ENCODE measurements around the gene CDH13.

Gene CDH13

DNA sequence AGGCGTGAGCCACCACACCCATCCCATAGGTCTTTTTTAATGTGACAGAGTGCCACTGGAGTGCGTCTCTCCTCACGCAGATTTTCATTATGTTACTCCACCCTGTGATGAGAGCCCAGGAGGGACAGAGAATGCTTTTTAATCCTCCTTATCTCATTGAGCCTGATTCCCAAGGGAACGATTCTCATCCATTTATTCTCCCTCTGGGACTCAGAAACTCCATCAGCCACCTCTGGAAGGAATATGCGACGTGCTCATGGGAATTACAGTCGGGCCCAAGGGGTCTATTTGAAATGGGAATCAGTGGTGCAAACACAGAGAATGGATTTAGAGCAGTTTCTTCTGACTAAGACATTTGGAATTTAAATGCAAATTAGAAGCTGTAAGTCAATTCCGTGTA, 1025.1 kb downstream of the CDH13 start:
- DNase-seq = no peak

DNA sequence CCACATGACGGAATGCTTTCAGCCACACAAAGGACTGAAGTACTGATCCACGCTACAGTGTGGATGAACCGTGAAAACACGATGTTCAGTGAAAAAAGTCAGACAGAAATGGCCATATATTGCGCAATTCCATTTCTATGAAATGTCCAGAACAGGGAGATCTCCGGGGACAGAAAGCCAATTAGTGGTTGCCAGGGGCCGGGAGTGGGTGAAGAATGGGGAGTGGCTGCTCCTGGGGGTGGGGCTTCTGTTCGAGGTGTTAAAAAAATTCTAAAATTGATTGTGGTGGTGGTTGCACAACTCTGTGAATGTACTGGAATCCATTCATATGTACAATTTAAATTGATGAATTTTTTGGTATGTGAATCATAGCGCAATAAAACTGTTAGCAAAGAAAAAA, 1026.2 kb downstream of the CDH13 start:
- no peak for DNase-seq

DNA sequence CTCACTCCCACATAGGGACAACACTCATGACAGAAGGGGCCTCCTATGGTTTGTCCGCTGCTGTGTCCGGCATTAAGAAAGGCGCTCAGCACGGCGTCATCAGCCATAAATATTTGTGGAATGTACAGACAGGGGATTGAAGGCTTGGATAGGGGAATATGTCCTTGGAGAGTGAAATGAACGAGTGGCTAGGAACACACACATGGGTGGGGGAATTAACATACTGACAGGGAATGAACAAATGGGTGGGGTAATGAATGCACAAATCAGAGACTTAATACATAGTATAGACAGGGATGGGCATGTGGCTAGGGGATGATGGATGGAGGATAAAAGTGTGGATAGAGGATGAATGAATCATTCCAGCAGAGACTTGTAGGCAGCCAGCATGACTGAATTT, 1027.0 kb downstream of the CDH13 start:
- DNase-seq = no peak

DNA sequence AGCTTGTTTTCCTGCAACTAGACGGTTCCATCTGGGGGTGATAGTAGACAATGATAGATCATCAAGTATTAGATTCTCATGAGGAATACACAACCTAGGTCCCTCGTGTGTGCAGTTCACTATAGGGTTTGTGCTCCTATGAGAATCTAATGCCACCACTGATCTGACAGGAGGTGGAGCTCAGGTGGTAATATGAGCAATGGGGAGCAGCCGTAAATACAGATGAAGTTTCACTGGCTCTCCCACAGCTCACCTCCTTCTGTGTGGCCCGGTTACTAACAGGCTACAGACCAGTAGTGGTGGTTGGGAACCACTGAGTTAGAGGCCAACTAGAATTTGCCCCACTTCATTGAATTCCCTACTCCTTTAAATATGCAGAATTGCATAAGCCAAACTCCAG, 1033.5 kb downstream of the CDH13 start:
- no peak for DNase-seq

DNA sequence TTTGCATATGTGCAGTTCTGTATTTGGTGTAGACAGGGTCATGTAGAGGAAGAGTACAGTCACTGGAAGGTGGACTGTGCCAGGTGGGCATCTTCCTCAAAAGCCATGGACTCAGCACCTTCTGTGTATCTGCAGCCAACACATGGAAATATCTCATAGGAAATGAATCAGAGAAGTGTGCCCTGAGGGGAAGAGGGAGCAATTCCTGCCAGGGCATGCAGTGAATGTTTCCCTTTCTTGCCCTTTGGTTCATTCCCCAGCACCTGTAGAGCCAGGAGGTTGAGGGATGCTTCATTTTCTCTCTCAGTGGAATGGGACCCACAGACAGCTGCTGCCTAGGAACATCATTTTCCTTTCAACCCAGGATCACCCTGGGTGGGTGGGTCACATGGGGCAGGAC, 1034.9 kb downstream of the CDH13 start:
- DNase-seq = no peak

DNA sequence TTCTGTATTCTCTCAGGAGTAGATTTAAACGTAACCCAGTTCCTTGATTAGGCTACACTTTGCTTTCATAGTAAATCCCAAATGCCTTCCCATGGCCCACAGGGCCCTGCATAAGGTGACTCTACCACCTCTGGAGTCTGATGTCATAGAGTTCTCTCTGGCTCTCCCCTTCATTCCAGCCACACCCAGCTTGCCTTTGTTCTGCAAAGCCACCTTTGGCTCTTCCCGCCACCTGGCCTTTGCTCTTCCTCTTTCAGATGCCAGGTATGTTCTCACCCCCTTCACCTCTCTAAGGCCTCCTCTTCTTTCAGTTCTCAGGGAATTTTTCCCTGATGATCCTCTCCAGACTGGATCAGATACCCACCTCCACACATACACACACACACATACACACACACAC, 1039.7 kb downstream of the CDH13 start:
- no peak for DNase-seq

DNA sequence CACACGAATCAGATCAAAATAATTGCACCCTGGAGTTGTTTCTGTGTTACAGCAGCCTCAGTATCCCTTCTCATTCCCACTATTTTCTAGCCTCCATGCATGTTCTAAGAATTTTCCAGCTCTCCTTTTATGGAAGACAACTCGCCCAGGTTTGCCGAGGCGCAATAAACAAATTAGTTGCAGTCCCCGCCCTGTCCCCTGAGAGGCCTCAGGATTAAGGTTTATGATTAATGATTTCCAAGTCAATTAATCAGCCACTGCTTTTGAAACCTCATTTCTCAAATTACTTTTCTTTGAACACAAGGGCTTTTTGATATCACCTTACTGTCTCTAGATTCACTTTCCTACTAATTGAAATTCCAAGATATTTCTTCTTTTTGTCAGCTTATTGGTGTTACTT, 1042.7 kb downstream of the CDH13 start:
- no peak for DNase-seq

DNA sequence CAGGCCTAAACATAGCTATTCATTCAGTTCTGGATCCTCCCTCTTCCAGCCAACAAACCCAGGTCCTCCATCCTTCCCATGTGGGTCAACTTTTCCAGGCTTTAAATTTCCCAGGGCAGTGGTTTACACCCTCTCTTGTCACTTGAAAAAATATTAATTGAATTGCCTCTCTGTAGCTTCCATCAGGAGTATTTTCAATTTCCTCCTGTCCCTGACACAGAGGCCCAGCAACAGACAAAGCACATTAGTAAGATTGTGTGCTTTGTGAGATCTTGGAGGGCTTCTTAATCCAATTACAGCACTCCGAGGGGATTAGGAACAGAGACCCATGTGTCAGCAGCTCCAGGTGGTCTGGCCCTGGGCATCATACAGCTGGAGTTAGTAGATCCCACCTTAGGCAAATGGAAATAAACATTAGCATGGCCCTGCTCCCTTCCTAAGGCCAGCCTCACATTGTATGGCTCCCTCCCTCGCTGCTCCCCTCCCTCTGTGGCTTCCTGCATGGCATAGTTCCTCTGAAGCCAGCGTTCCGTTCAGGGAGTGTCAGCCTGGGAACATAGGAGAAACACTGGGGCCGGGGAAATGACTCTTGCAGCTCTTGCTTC, 1048.3 kb downstream of the CDH13 start:
- DNase-seq = no peak

DNA sequence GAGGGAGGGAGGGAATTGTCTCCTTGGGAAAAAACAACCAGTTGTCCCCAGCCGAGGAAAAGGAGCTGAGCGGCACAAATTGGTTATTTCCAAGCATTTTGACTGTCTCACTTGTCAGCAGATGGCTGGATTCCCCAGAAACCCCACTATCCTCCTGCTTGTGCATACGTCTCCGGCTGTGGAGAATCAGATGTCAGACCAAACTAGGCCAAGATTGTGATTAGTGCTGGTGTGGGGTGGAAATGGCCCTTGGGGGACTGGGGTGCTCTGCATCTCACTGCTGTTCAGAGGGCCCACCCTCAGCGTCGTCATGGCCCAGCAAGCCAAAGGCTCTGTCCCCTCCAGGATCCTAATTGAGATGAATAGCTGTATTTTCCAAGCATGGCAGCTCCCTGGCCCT, 1049.3 kb downstream of the CDH13 start:
- no peak for DNase-seq

DNA sequence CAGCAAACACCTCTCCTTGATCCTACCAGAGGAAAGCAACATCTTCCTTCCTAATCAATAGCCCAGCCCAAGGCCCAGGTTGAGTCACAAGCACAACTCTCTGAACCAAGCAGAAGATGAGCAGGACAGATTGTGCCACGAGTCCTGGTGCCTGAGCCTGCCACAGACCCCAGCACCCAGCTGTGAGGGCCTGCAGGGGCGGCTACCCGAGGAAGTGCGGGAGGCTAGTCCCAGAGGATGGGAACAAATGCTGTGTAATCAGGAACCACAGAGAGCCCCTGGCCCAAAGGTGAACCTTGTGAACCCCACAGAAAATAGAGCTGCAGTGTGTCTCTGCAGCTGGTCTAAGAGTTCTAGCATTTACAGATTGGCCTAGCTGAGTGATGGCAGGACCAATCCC, 1054.2 kb downstream of the CDH13 start:
- no peak for DNase-seq

DNA sequence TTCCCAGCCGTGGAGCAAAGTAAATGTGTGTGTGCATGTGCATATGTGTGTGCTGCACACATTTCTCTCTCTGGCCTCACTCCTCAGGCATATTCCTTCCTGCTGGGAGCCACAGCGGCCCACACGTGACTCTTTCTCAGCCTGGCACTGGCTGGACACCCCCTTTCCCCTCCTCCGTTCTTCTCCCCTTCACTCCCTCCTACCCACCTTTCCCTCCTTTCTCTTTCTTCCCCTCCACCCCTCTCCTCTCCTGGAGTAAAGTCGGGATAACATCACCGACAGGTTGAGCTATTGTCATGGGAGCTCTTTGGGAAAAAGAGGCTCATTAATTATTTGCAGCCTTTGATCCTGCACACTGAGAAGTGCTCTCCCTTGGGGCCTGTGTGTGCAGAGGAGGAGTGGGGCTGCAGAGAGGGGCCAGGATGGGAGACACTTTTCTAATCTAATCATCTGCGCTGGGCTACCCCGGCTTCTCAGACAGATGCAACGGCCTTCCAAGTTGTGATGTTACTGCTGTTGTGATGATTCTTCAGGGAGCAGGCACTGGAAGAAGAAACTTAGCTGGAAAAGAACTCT, 1054.7 kb downstream of the CDH13 start:
- DNase-seq = no peak

DNA sequence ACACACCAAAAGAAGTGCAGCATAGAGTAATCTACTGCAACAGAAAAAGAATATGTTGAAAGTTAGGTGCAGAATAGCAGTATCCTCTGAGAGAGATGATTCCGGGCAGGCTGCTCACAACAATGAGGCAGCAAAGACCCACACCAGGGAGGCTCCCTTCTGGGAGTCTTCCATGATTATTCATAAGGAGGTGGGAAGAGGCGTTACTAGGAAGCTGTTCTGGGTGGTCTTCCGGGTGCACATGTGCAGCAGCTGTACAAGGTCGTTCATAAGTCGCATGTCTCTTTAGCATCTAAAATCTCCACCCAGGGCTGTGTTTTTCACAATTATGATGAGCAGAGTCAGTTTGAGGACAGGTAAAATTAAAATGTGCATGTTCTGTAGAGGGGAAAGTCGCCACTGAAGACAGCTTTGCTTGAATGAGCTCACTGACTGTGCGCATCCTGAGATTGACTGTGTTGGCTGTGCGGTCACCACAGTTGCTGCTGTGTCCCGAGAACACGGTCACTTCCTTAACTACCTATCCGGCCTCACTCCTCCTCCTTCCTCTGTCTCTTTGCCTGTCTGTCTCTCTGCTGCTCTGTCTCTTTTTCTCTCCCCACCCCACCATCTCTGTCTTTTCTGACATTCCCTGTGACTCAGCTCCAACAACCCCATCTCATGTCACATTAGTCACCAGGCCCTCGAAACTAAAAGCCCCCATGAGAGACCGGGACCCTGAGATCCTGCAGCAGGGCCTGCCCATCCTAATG, 1055.5 kb downstream of the CDH13 start:
- no peak for DNase-seq

DNA sequence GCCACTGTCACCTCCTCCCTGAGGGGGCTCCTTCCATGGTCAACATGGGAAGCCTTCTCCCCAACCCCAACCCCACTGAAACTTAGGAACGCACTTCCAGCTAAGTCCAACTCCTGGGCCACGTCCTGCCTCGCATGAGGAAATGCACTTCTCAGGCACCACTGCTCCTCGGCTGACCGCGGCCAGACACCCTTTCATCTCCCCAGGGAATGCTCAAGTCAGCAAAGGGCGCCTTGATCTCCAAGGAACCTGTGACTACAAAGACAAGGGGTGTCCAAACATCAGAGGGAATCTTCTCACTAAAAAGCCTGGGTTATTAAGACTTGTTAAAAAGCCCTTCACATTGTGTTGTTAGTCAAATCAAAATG, 1056.1 kb downstream of the CDH13 start:
- no peak for DNase-seq

DNA sequence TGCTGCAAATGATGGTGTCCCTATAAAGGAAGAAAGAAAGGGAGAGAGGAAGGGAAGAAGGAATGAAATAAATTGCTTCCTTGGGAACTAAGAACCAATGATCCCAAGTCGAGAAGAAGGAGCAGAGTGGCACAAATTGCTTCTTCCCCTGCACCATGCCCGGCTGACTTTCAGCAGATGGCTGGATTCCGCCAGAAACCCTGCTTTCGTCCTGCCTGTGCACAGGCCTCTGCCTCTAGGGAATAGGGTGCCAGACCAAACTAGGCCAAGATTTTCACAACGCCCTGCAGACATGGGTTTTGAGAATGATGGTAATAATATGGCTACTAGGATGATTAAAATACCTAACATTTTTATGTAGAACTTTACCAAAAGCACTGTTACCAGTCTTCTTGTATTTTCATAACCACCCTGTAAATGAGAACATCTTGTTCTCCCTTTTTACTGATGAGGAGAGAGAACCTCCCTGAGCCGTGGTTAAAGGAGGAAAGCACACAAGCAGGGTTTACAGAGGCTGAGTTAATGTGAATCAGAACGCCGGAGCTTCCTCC, 1058.9 kb downstream of the CDH13 start:
- DNase-seq = no peak

DNA sequence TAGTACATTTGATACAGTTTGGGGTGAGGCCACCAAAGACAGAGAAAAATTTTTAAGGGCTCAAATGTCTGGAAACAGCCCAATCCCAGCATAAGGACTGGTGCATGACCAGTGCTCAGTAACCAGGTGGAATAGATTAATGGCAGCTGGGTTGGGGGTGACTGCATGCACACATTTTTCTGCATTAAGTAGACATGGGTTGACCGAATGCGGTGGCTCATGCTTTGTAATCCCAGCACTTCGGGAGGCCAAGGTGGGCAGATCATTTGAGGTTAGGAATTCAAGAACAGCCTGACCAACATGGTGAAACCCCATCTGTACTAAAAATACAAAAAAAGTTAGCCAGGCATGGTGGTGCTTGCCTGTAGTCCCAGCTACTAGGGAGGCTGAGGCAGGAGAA, 1060.0 kb downstream of the CDH13 start:
- no peak for DNase-seq

DNA sequence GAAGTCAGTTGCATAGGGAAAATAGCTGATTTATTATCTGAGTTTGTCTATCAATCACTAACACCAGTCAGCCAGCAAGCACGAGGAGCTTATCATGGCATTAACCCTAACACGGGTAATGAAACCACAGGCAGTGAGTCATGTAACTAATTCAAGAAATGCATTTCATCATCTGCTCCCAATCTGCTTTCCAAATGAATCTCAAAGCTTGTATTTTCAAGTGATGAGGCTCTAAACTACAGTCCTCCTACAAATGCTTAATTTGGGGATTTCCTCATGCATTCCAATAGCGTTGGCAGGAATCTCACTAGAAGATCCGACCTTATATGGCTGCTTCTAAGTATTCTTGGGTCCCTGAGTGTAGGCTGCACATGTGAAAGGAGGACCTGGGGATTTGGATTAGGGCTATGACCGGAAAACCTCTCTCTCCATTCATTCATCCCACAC, 1062.6 kb downstream of the CDH13 start:
- DNase-seq = no peak

DNA sequence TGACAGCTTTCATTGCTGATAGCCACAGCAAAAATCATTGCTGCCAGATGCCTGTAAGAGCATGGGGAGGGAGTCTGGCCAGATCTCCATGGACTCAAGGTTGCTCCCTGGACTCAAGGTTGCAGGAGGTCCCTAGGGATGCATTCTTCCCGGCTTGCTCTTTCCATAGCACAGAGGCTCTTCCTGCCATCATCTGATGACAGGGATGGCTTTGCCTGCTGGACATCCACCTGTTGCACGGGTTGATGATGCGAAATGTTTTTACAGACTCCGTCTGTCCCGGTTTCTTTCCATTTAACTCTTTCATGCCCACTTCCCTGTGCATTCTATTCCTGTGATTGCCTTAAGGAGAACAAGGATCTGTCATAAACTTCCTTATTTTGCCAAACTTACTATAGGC, 1065.5 kb downstream of the CDH13 start:
- DNase-seq = no peak

DNA sequence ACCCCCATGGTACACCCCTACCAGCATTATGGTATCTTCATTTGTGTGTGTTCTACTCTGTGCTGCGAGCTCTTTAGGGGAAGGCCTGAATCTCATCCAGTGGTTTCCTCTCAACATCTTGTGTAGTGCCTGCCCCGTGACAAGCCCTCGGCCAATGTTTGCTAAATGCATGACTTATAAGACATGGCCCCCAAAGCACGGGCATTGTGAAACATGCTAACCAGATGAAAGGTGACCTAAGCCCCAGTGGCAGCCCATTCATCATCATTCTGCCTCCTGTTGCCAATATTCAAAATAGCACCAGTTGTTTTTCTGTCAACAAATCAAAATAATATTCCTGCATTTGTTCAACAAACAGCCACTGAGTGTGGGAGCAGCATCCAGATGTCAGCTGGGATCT, 1072.2 kb downstream of the CDH13 start:
- DNase-seq = no peak

DNA sequence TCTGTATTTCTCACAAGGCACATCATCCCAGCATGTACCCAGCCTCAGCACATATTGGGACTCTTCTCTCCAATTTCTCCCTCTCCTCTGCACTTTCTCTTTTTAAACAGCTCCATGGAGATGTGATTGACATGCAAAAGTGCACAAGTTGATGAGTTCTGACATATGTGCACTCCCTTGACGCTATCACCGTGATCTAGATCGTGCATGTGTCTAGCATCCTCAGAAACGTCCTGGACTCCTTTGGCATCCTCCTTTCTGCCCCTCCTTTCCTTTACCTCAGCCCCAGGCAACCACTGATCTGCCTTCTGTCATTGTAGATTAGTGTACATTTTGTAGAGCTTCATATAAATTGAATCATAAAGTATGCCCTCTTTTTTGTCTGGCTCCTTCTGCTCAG, 1073.0 kb downstream of the CDH13 start:
- no peak for DNase-seq

DNA sequence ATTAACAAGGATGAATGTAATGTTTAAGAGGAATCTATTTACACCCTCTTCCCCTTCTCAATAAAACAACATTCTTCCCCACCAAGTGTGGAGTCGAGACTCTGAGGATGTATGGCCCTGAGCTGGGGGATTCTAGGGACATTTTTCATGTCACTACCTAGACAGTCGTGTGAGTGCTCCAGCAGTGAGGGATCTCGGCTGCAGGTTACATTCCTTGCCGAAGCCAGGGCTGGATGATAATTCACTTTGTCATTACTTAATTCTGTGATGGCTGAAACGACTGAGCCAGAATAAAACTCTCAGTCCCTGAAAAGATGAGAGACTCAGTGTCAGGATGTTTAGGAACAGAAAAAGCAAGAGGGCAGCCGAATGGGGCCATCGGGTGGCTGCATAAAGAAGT, 1074.1 kb downstream of the CDH13 start:
- DNase-seq = no peak

DNA sequence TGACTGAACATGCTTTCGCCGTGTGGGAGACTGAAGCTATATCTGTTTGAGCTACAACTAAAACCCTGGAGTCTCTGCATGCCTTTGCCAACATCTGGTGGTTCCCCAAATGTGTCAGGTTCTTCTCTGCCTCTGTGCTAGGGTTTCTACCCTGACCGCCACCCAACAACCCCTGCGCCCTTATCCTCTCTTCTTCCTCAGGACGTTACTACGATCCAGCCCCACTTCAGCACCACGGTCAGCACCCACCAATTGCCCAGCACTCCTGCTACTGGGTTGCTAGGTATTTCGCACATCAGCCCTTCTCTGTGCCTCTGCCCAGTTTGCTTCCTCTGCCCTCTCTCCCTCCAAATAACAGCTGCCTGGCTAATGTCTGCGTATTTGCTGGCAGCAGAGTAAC, 1074.7 kb downstream of the CDH13 start:
- no peak for DNase-seq

DNA sequence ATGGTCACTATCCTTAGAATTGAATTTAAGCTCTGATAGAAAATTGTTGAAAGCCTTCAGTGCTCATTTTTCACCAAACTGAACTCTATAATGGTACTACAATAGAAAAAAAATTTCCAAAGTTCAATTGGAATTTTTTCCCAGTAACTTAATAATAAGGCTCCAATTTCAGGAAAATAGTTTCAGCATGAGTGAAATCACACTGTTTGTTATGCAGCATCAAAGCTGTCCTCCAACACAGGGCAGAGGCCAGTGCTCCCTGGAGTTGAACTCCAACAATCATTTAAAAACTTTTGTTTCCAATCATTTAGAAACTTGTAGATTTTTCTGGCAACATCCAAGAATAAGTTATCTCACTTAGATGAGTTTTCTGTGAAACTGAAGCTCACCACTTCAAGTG, 1077.9 kb downstream of the CDH13 start:
- DNase-seq = no peak

DNA sequence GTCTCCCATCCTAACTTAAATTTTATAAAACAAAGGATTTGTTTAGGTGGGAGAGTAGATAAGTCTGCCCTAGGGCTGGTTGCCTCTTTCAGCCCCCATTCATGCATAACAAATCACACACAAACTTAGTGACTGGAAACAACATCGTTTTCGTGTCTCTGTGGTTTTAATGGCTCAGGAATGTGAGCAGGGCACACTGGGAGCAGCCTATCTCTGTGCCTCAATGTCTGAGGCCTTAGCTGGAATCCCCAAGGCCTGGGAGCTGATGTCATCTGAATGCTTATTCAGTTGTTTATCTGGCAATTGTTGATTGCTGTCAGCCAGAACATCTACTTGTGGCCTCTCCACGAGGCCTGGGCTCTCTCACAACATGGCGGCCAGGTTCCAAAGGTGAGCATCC, 1079.1 kb downstream of the CDH13 start:
- no peak for DNase-seq

DNA sequence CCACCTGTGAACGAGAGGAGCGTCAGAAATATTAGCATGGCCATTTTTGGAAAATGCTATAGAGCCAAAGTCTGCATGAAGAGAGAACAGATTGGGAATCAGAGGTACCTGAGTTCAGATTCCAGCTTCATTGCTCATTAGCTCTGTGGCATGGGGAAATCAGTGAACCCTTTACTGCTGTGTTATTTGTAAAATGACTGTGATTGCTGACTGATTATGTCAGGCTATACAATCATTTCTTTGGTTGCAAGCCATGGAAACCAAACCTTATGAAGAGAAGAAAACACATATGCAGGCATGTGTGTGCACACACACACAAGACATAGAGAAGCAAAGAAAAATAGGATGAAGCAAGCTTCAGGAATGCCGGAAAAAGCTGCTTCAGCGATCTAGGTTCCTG, 1079.6 kb downstream of the CDH13 start:
- DNase-seq = no peak

DNA sequence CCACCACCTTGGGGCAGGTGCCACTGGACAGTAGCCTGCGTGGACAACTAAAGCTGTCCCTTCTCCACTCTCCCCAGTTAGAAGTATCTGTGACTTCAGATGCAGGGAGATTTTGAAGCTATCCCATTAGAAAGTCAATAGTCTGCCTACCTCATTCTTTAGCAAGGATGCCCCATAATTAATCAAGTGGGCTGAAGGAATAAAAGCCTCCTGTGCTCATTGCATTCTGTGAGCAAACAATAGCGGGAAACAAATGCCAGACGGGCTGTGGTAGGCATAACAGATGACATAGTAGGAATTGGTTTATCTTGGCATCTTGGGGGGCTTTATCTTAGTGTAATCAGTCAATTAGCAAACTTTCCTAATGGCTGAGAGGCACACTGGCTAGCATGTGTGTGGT, 1084.3 kb downstream of the CDH13 start:
- DNase-seq = no peak
